Brain microvascular endothelial cell (primary cell): Measurements from ENCODE around the gene SLC12A4.

ENCODE experiments used
- DNase-seq: peaks from one replicate; pipeline ENCODE4 v3.0.0-alpha.2; 2020
- H3K27ac ChIP-seq: fragments of 250-450 bp; sonication (Bioruptor Pico); 2 replicates; pipeline ENCODE4 v1.5.1; 2020; ENCODE audit warnings: mild to moderate bottlenecking, moderate library complexity
- H3K27me3 ChIP-seq: fragments of 250-450 bp; sonication (Bioruptor Pico); replicated peaks from 2 replicates; pipeline ENCODE4 v1.5.1; 2020; ENCODE audit warnings: mild to moderate bottlenecking
- H3K36me3 ChIP-seq: fragments of 250-450 bp; sonication (Bioruptor Pico); replicated peaks from 2 replicates; pipeline ENCODE4 v1.5.1; 2020; ENCODE audit warnings: mild to moderate bottlenecking
- H3K4me3 ChIP-seq: 2 replicates; pipeline ENCODE4 v1.5.1; 2011; ENCODE audit warnings: low read depth, mild to moderate bottlenecking, control low read depth, low read length, moderate library complexity
- in situ Hi-C: cut with HindIII; loops from 2 replicates; pipeline ENCODE4 v1.10.0; 2017; ENCODE audit warnings: low sequenced_read_pairs, low pct_ligation_motif_present
- TF ChIP-seq, protein P1 (sequence below): IDR thresholded peaks from 2 replicates; pipeline ENCODE4 v1.5.1; 2011; ENCODE audit warnings: low read depth, mild to moderate bottlenecking, moderate library complexity, low read length, control low read depth, inconsistent platforms; ENCODE audit errors: missing control alignments

The SLC12A4 gene

DNA sequence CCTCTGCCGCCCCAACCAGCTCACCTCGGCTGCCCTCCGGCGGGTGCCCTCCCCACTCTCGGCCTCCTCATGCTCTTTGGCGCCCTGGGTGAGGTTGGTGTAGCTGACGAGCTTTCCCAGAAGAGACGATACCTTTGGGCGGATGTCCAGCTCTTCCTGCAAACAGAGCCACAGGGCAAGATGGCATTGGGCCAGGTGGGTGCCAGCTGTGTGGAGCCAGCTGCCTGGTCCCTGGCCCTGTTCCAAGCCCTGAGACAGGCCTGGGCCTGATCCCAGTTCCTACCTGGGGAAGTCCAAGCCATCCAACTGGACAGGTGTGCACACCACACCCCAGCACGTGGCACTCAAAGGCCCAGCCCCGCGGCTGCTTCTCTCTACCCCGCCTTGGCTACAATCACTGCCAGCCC, 6.9 kb downstream of the SLC12A4 start:
- DNase-seq, result no peak
- TF ChIP-seq, protein P1, sequence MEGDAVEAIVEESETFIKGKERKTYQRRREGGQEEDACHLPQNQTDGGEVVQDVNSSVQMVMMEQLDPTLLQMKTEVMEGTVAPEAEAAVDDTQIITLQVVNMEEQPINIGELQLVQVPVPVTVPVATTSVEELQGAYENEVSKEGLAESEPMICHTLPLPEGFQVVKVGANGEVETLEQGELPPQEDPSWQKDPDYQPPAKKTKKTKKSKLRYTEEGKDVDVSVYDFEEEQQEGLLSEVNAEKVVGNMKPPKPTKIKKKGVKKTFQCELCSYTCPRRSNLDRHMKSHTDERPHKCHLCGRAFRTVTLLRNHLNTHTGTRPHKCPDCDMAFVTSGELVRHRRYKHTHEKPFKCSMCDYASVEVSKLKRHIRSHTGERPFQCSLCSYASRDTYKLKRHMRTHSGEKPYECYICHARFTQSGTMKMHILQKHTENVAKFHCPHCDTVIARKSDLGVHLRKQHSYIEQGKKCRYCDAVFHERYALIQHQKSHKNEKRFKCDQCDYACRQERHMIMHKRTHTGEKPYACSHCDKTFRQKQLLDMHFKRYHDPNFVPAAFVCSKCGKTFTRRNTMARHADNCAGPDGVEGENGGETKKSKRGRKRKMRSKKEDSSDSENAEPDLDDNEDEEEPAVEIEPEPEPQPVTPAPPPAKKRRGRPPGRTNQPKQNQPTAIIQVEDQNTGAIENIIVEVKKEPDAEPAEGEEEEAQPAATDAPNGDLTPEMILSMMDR, result no peak
- in situ Hi-C loops, result no loop called here
- Histone ChIP-seq H3K27ac (no peak overlapping the region), H3K36me3 (peaks cover 68% of the 10 kb centered on the region), H3K27me3 (no peaks in the 10 kb centered on the region), H3K4me3 (no peak overlapping the region)

DNA sequence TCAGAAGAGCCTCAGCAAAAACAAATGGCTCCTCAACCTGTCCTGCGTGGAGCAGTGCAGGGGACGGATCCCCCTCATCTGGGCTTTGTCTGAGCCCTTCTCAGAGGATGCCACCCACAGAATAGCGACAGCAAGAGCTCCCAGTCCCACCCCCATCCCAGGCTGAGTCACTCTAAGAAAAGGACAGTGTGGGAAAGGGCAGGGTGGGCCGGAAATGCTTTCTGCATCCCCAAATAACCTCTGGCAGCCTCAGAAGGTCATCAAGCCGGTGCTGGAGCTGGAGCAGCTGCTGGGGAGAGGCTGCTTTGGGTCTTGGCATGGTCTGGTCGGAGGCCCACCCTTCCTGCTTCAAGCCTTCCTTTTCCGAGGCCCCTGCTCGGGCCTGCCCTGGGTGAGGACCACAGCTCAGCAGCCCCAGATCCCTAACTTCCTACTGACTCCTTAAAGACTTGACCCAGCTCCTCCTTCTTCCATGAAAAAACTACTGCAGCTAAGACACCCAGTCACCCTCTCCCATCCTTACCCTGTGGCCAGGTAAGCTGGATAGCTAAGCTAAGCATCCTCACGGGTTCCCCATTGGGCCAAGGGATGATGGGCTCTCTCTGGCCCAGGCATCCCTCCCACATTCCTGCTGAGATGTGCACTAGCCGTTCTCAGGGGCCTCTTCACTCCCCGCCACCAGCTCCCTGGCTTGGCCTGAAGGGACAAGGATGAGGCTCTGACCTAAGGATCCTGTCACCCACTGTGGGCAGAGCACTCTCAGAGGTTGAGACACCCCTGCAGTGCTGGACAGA, 8.7 kb downstream of the SLC12A4 start:
- in situ Hi-C loops, result no loop called here
- TF ChIP-seq, protein P1, result no peak

DNA sequence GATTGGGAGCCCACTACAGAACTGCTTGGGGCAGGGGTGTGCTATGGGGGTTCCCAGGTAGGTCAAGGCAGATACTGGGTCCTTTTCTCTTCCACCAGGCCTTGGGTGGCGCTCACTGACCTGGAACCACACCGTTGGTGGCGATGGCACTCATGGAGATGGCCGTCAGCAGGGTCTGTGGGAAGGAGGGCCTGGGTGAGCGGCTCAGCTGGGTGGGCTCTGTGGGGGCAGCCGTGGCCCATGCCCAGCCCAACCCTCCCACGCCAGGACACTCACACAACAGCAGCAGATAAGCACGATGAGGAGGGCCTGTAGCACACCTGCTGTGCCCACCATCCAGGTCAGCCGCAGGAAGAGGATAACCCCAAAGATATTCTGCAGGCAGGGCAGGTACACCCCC, 10.8 kb downstream of the SLC12A4 start:
- no peaks in the 10 kb centered on the region for H3K27me3 ChIP-seq
- TF ChIP-seq, protein P1, result no peak
- H3K27ac ChIP-seq, result no peak overlapping the region
- no peak for DNase-seq
- in situ Hi-C loops, result no loop called here
- H3K4me3 ChIP-seq, result no peak overlapping the region
- H3K36me3 ChIP-seq, result peaks cover 92% of the 10 kb centered on the region

More for the DNA sequence above, 8.7 kb downstream of the SLC12A4 start:
- Histone ChIP-seq H3K27me3 (no peaks in the 10 kb centered on the region), H3K27ac (peak overlapping the region; percentile 38), H3K36me3 (peaks cover 85% of the 10 kb centered on the region), H3K4me3 (no peak overlapping the region)
- DNase-seq, result no peak

DNA sequence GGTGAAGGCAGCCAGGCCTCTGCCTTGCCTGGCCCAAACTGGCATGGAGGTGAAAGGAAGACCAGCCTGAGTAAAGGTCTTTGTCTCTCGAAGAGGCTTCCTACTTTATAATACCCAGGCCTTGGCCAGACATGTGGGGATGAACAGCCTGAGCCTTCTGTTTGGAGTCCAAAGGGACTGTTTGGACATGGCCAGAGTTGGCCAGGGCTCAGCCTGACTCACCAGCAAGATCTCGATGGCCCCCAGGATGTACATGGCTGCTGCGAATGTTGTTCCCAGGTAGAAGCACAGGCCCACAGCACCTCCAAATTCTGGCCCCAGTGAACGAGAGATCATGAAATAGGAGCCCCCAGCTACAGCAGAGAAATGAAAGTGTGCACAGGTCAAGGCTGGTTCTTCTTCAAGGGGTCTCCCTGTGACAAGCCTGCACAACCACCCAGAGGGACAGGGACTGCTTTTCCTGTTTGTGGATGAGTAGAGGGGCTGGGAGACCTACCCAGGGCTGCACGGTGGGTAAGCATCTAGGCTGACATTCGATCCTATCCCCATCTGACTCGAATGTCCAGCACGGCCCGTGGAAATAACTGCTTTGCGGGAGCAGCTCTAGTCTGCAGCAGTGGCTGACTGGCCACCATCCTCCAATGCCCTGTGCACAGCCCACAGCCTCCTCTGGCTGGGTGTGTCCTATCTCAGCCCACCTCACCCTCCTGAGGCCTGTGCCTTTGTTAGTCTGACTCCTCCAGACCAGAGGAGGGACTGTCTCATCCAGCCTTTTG, 13.8 kb downstream of the SLC12A4 start:
- Histone ChIP-seq H3K27me3 (no peaks in the 10 kb centered on the region), H3K36me3 (peaks cover 94% of the 10 kb centered on the region), H3K27ac (no peak overlapping the region), H3K4me3 (no peak overlapping the region)
- TF ChIP-seq, protein P1, result no peak
- in situ Hi-C loops, result no loop called here
- no peak for DNase-seq

DNA sequence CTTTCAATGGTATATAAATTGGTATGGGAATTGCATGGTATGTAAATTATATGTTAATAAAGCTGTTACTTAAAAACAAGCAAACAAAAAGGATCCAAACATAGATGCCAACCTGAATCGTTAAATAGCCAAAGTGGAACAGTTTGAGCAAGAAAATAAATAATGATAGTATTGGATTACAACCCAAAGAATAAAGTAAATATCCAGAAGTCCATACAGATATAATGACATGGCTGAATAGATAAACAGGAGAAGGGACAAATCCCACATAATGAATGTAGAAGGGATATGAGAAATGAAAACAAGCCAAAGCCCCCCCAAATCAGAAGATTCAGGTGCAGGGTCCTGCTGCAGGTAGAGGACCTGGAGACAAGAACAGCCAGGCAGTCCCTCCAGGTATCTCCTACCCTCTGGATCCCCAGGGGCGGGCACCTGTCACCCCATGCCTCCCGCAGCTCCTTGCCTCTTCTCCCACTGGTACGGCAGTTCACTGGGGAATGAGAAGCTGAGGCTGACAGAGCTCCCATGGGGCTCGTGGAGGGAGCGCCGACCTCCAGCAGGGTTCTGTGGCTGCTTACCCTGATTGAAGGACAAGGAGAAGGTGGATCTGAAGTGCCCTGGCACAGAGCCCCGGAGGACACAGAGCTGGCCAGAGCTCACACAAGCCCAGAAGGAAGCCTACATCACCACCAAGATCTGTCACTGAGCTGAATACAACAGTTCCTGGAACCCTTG, 14.6 kb downstream of the SLC12A4 start:
- H3K27ac ChIP-seq, result no peak overlapping the region
- no peaks in the 10 kb centered on the region for H3K27me3 ChIP-seq
- no peak overlapping the region for H3K4me3 ChIP-seq
- in situ Hi-C loops, result no loop called here
- DNase-seq, result no peak
- peaks cover 92% of the 10 kb centered on the region for H3K36me3 ChIP-seq
- TF ChIP-seq, protein P1, result no peak
